GM23338 (cell line): ENCODE measurements around the gene ASAH2. TPM values are rescaled to one million over a fixed set of nuclear protein-coding genes. Genes with fewer than 3 reads are reported as not detected.

Source experiments
- ATAC-seq: fragments of 200-7000 bp; cut with Tn5 transposase; 3 replicates; pipeline ENCODE4 v1.9.1; 2020
- DNase-seq: peaks from one replicate; pipeline ENCODE4 v3.0.0-alpha.2; 2015; ENCODE audit warnings: low spot score
- H2AFZ ChIP-seq: fragments of 200-600 bp; sonication (generic); 2 replicates; pipeline ENCODE4 v1.8.0; 2016; ENCODE audit warnings: antibody characterized with exemption, mild to moderate bottlenecking, moderate library complexity
- H3F3A ChIP-seq: fragments of 200-600 bp; sonication (generic); replicated peaks from 2 replicates; pipeline ENCODE4 v1.8.0; 2017; ENCODE audit warnings: antibody characterized with exemption, mixed run types, low read depth
- H3K27ac ChIP-seq: fragments of 200-600 bp; sonication (generic); 2 replicates; pipeline ENCODE4 v1.6.1; 2016; ENCODE audit warnings: low read depth
- H3K27me3 ChIP-seq: fragments of 200-600 bp; sonication (generic); 2 replicates; pipeline ENCODE4 v1.8.0; 2016; ENCODE audit warnings: mild to moderate bottlenecking, mixed run types, moderate library complexity; ENCODE audit not compliant: insufficient read depth
- H3K36me3 ChIP-seq: fragments of 200-600 bp; sonication (generic); 2 replicates; pipeline ENCODE4 v1.8.0; 2016; ENCODE audit warnings: mild to moderate bottlenecking; ENCODE audit not compliant: insufficient read depth
- H3K4me1 ChIP-seq: fragments of 200-600 bp; sonication (generic); 2 replicates; pipeline ENCODE4 v1.8.0; 2016; ENCODE audit warnings: mild to moderate bottlenecking, moderate library complexity; ENCODE audit not compliant: insufficient read depth
- H3K4me2 ChIP-seq: fragments of 200-600 bp; sonication (generic); 2 replicates; pipeline ENCODE4 v1.7.1; 2017; ENCODE audit warnings: mixed run types
- H3K4me3 ChIP-seq: fragments of 200-600 bp; sonication (generic); 2 replicates; pipeline ENCODE4 v1.6.1; 2016; ENCODE audit warnings: mixed run types
- H3K79me2 ChIP-seq: fragments of 200-600 bp; sonication (generic); replicated peaks from 2 replicates; pipeline ENCODE4 v1.8.0; 2017; ENCODE audit warnings: mild to moderate bottlenecking; ENCODE audit not compliant: insufficient read depth
- H3K9me2 ChIP-seq: fragments of 200-600 bp; sonication (generic); 2 replicates; pipeline ENCODE4 v1.8.0; 2017; ENCODE audit not compliant: insufficient read depth
- H4K20me1 ChIP-seq: fragments of 200-600 bp; sonication (generic); replicated peaks from 2 replicates; pipeline ENCODE4 v1.8.0; 2017; ENCODE audit warnings: mild to moderate bottlenecking; ENCODE audit not compliant: insufficient read depth
- H3K27ac Mint-ChIP-seq: 2 replicates; pipeline ENCODE4 v1.8.0; 2020; ENCODE audit warnings: inconsistent platforms, mild to moderate bottlenecking, moderate library complexity, mixed read lengths
- H3K27me3 Mint-ChIP-seq: 3 replicates; pipeline ENCODE4 v1.8.0; 2022; ENCODE audit warnings: low read depth, mild to moderate bottlenecking, moderate library complexity, mixed read lengths, inconsistent platforms; ENCODE audit not compliant: insufficient read depth, poor library complexity
- H3K36me3 Mint-ChIP-seq: 3 replicates; pipeline ENCODE4 v1.8.0; 2021; ENCODE audit warnings: low read depth, mild to moderate bottlenecking, inconsistent platforms, moderate library complexity, mixed read lengths
- H3K4me1 Mint-ChIP-seq: 3 replicates; pipeline ENCODE4 v1.8.0; 2020; ENCODE audit warnings: mild to moderate bottlenecking, inconsistent platforms, mixed read lengths
- H3K4me3 Mint-ChIP-seq: 3 replicates; pipeline ENCODE4 v1.8.0; 2021; ENCODE audit warnings: moderate library complexity, mild to moderate bottlenecking, inconsistent platforms, mixed read lengths
- H3K9me3 Mint-ChIP-seq: 3 replicates; pipeline ENCODE4 v1.8.0; 2020; ENCODE audit warnings: moderate library complexity, mild to moderate bottlenecking, inconsistent platforms, mixed read lengths
- CREB1 ChIP-seq: fragments of 250-450 bp; sonication (Bioruptor Pico); IDR thresholded peaks from 2 replicates; pipeline ENCODE4 v1.5.0; 2020; ENCODE audit warnings: low read depth, mild to moderate bottlenecking, moderate library complexity
- CTCF ChIP-seq, 2 experiments: fragments of 200-600 bp in 1 of 2; sonication (generic) in 1 of 2; conservative IDR thresholded peaks; 2 replicates each; pipeline versions ENCODE4 v1.5.1 to v1.6.1; 2016 to 2017; ENCODE audit warnings: antibody characterized with exemption in 2 of 2, low read depth in 2 of 2, mild to moderate bottlenecking in 2 of 2, moderate library complexity in 1 of 2
- ETS1 ChIP-seq: IDR thresholded peaks from 2 replicates; pipeline ENCODE4 v1.6.1; 2016; ENCODE audit warnings: antibody characterized with exemption
- EZH2 ChIP-seq: fragments of 200-600 bp; sonication (generic); IDR thresholded peaks from one replicate; pipeline ENCODE4 v1.8.0; 2017; ENCODE audit warnings: antibody characterized with exemption, mild to moderate bottlenecking, low read depth; ENCODE audit not compliant: unreplicated experiment
- JUNB ChIP-seq: IDR thresholded peaks from one replicate; pipeline ENCODE4 v1.6.1; 2016; ENCODE audit warnings: antibody characterized with exemption; ENCODE audit not compliant: unreplicated experiment
- NANOG ChIP-seq: IDR thresholded peaks from 2 replicates; pipeline ENCODE4 v1.6.1; 2016; ENCODE audit warnings: antibody characterized with exemption, borderline replicate concordance
- POLR2AphosphoS5 ChIP-seq: IDR thresholded peaks from 2 replicates; pipeline ENCODE4 v1.6.1; 2016; ENCODE audit warnings: antibody characterized with exemption, low read depth
- REST ChIP-seq: IDR thresholded peaks from one replicate; pipeline ENCODE4 v1.6.1; 2018; ENCODE audit warnings: antibody characterized with exemption; ENCODE audit not compliant: unreplicated experiment
- STAT1 ChIP-seq: IDR thresholded peaks from one replicate; pipeline ENCODE4 v1.6.1; 2016; ENCODE audit warnings: antibody characterized with exemption; ENCODE audit not compliant: unreplicated experiment
- ZNF114 ChIP-seq: fragments of 250-450 bp; sonication (Bioruptor Pico); IDR thresholded peaks from 2 replicates; pipeline ENCODE4 v1.5.0; 2020; ENCODE audit warnings: mild to moderate bottlenecking, moderate library complexity
- polyA plus RNA-seq: library from polyadenylated mRNA; unstranded; fragments of >200 nt; fragmentation: Nextera tagmentation; extraction: Ambion mirVana; gene quantifications from 2 replicates; pipeline ENCODE4 v1.2.1, GENCODE V29; 2016
- total RNA-seq: library from RNA; depleted of rRNA; stranded (reverse); fragments of >200 nt; shearing (Covaris generic); gene quantifications from 2 replicates; pipeline ENCODE4 v1.2.3, GENCODE V29; 2014

The ASAH2 gene
- total and polyA plus RNA-seq, 2 experiments from 2014 or later: 0.17 to 0.92 TPM

- H3K4me1 ChIP-seq: no peaks in the 10 kb centered on the region
- no peak overlapping the region for H3K4me3 ChIP-seq
- H3K4me2 ChIP-seq: no peak overlapping the region
- H3K36me3 ChIP-seq: no peaks in the 10 kb centered on the region
- H3K27ac ChIP-seq: no peak overlapping the region
- H3F3A ChIP-seq: no peaks in the 10 kb centered on the region
- Mint-ChIP-seq H3K27ac (no peak overlapping the region), H3K27me3 (peaks cover 1% of the 10 kb centered on the region), H3K9me3 (peaks cover 2% of the 10 kb centered on the region; the same call in 2 of the 3 replicates), H3K4me3 (no peak overlapping the region), H3K4me1 (no peaks in the 10 kb centered on the region), H3K36me3 (no peaks in the 10 kb centered on the region)
- ATAC-seq (no peak), DNase-seq (no peak)
- peaks cover 4% of the 10 kb centered on the region; the same call in 1 of the 2 replicates for H3K9me2 ChIP-seq
- no peak for TF ChIP-seq NANOG
- no peak for TF ChIP-seq JUNB
- no peak for TF ChIP-seq EZH2
- TF ChIP-seq POLR2AphosphoS5: no peak
- H2AFZ ChIP-seq: no peak overlapping the region
- H3K27me3 ChIP-seq: no peaks in the 10 kb centered on the region
- H4K20me1 ChIP-seq: no peaks in the 10 kb centered on the region
- no peaks in the 10 kb centered on the region for H3K79me2 ChIP-seq
Measured at GRCh38 chr10:50295367-50295766, 44.1 kb upstream of the ASAH2 start.

- Mint-ChIP-seq H3K9me3 (peaks cover 2% of the 10 kb centered on the region; the same call in 2 of the 3 replicates), H3K36me3 (no peaks in the 10 kb centered on the region), H3K4me3 (no peak overlapping the region), H3K27me3 (peaks cover 1% of the 10 kb centered on the region), H3K27ac (peak overlapping the region; percentile 66; the same call in 1 of the 2 replicates), H3K4me1 (no peaks in the 10 kb centered on the region)
- Histone ChIP-seq H3K4me1 (no peaks in the 10 kb centered on the region), H4K20me1 (no peaks in the 10 kb centered on the region), H3K9me2 (peaks cover 4% of the 10 kb centered on the region; the same call in 1 of the 2 replicates), H3K4me3 (no peak overlapping the region), H3K27ac (no peak overlapping the region), H3K27me3 (no peaks in the 10 kb centered on the region), H2AFZ (no peak overlapping the region), H3K79me2 (no peaks in the 10 kb centered on the region), H3K4me2 (no peak overlapping the region), H3K36me3 (no peaks in the 10 kb centered on the region), H3F3A (no peaks in the 10 kb centered on the region)
- no peak for TF ChIP-seq CTCF (conservative IDR thresholded peaks at IDR 0.05; ENCODE audit: low read depth in 2 of 2)
- TF ChIP-seq CREB1: no peak
- no peak for TF ChIP-seq REST
- TF ChIP-seq ETS1: no peak
- no peak for TF ChIP-seq POLR2AphosphoS5
- no peak for TF ChIP-seq ZNF114 (CRISPR knock-in tag)
- no peak for TF ChIP-seq STAT1
- no peak for TF ChIP-seq NANOG
- no peak for DNase-seq
- ATAC-seq: no peak
Measured at GRCh38 chr10:50294582-50294981, 43.3 kb upstream of the ASAH2 start.
